UCSD-AML1 (cell line): ENCODE measurements around the gene TAF4B.
A peak's percentile ranks its signal among the peaks of the same experiment; 100 is the strongest.
"Not testable (repeated sequence)": the region's sequence is repeated elsewhere in the genome, so short reads cannot be mapped to it uniquely, and the experiment has no call there.

Experiments
- DNase-seq: peaks from one replicate; lab custom pipeline; 2025; ENCODE audit not compliant: unreplicated experiment; lab: John Stamatoyannopoulos, UW

The TAF4B gene

GRCh38 chr18:26378701-26379100 lies 152.5 kb downstream of the TAF4B start:
- DNase-seq = no peak

GRCh38 chr18:26381555-26381954 lies 155.3 kb downstream of the TAF4B start:
- not testable (repeated sequence) for DNase-seq

GRCh38 chr18:26383454-26384270 lies 157.4 kb downstream of the TAF4B start:
- no peak for DNase-seq

- no peak for DNase-seq
Observed at GRCh38 chr18:26386002-26386401, 159.8 kb downstream of the TAF4B start.

GRCh38 chr18:26386441-26386840 lies 160.2 kb downstream of the TAF4B start:
- no peak for DNase-seq

- no peak for DNase-seq
Observed at GRCh38 chr18:26394047-26394654, 167.9 kb downstream of the TAF4B start.

- no peak for DNase-seq
Observed at GRCh38 chr18:26397019-26397418, 170.8 kb downstream of the TAF4B start.

- no peak for DNase-seq
Observed at GRCh38 chr18:26403491-26403890, 177.2 kb downstream of the TAF4B start.

GRCh38 chr18:26405190-26405801 lies 179.1 kb downstream of the TAF4B start:
- DNase-seq = peak; percentile 17

- DNase-seq = no peak
Observed at GRCh38 chr18:26406324-26406723, 180.1 kb downstream of the TAF4B start.

GRCh38 chr18:26406854-26407517 lies 180.7 kb downstream of the TAF4B start:
- DNase-seq = no peak

GRCh38 chr18:26407736-26408601 lies 181.7 kb downstream of the TAF4B start:
- no peak for DNase-seq

GRCh38 chr18:26409091-26409490 lies 182.8 kb downstream of the TAF4B start:
- DNase-seq = no peak

- DNase-seq = no peak
Observed at GRCh38 chr18:26414901-26415440, 188.7 kb downstream of the TAF4B start.

GRCh38 chr18:26415631-26416030 lies 189.4 kb downstream of the TAF4B start:
- DNase-seq = no peak

- no peak for DNase-seq
Observed at GRCh38 chr18:26416652-26417150, 190.5 kb downstream of the TAF4B start.

GRCh38 chr18:26417190-26417589 lies 190.9 kb downstream of the TAF4B start:
- no peak for DNase-seq

- DNase-seq = no peak
Observed at GRCh38 chr18:26418225-26418624, 192.0 kb downstream of the TAF4B start.

GRCh38 chr18:26419746-26420145 lies 193.5 kb downstream of the TAF4B start:
- no peak for DNase-seq

- no peak for DNase-seq
Observed at GRCh38 chr18:26421503-26421902, 195.3 kb downstream of the TAF4B start.
